ENCODE measurements around the gene EMX2. TPM values are rescaled to one million over a fixed set of nuclear protein-coding genes. Genes with fewer than 3 reads are reported as not detected.

Gene EMX2
- total RNA-seq, 1 donor from 2014 or later = not detected

DNA sequence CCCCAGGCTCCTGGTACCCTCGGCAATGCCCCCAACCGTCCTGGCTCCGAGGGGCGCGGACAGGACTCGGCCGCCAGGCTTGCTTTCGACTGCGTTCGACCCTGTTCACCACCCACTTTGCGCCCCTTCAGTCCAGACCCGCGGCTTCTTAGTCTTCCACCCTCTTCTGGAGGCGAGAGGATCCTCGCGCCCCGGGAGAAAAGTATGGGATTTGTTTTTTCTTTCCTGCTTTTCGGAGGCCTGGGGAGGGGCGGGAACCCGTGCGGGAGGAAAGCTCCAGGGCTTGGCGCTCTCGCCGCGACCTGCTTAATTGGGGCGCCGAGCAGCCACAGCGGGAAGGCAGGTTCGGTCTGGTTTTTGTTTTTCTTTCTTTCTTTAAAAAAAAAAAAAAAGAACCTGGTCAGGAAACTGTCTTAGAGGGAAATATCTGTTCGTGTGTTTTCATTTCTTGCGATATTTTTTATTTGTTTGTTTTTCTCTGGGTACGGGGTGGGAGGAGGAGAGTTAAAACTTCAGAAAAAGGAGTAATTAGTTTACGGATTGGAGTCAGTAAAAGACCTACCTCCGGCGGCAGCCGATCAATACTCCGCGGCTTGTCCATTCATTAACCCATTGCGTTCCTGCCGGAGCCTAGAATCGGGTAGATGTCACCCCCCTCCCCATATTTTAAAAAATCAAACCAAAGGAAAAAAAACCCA lies 1.6 kb downstream of the EMX2 start:
- DNase-seq (ENCODE audit: low read depth in 2 of 2) = no peak

DNA sequence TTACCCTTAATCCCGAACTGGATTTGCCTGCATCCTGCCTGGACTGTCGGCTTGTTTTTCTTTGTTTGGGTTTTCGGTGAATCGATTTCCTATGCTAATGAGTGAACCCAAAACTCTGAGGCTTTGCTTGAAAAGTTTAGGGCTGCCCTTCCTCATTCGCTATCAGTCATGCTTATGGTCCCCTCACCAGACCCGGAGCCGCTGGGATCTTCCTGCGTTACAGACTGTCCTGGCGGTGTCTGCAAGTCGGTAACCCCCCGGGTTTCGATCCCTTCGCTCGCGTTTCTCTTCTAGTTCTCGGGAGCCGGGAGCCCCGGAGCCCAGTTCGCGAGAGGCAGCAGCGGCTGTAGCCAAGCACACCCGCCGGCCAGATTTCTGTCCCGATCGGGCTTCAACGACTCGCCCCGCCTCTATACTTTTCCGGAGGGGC lies 2.2 kb downstream of the EMX2 start:
- DNase-seq (ENCODE audit: low read depth in 2 of 2) = no peak

DNA sequence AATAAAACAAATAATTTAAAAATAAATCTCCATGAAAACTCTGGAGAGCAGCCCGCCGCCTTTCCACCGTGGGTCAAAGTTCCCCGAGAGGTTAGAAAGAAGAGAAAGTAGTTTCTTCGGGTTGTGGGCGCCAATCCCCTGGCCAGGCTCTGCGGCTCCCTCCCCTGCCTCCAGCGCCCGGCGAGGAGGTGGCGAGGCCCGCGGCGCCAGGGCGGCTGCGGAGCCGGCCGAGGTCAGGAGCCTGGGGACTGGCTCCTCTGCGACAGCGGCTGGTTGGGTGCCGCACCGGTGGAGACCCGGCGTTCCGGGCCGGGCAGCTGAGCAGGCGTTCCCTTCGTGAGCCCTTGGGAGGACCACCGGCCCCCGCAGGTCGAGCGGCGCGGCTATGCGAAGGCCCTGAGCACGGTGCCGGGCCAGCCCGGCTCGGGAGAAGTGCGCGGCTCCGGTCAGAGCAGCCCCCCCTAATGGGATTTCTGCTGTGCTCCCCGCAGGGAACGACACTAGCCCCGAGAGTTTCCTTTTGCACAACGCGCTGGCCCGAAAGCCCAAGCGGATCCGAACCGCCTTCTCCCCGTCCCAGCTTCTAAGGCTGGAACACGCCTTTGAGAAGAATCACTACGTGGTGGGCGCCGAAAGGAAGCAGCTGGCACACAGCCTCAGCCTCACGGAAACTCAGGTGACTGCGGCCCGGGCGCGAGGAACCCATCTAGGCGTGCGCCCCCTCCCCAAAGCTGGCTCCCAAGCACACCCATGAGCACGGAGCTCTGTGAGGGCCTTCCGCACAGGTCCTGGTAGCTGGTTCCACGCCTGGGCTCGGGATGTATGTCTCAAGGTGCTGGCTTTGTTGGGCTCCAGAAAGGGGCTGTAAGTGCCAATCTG lies 2.8 kb downstream of the EMX2 start:
- DNase-seq (ENCODE audit: low read depth in 2 of 2) = no peak

DNA sequence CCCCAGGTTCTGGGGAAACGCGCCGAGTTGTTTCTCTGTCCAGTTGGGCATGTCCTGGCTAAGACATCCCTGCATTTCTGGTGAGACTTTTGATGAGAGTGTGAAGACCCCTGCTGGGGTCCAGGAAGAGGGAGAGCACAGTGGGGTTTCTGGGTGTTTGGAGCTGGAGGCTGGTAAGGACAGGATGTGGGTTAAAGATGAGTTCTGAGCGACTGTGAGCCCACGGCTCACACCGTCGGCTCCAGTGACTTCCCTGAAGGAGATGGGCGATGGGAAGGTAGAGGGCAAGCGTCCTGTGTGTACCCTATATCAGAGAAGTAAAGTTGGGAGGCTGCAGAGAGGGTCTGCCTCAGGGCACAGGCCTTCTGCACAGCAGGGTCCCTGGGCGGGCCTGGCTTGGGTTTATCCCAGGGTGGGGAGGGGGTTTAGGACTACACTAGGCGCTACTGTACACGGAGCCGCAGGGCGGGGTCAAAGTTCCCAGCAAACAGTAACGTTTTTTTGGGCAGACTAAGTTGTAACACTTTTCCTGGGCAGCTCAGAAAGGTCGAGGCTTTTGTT lies 3.6 kb downstream of the EMX2 start:
- DNase-seq (ENCODE audit: low read depth in 2 of 2) = no peak

DNA sequence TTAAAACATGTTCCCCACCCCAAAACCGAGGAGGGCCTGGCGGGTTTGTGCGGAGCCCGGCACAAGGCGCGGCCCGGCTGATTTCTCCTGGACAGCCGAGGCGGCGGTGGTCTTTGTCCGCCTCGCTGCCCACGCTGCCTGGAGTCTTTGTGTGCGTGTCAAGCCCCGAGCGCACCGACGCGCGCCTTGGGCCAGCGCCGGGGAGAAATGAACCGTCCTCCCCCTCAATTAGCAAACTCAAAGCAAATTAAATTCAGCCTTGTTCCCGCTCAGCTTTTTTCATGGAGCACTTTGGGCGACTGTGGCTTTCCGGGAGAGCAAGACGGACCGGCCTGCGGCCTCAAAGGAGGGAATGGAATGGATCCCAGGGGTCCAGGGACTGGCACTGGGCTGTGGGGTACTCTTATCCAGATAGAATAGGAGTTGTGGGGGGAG lies 4.1 kb downstream of the EMX2 start:
- no peak for DNase-seq (ENCODE audit: low read depth in 2 of 2)

DNA sequence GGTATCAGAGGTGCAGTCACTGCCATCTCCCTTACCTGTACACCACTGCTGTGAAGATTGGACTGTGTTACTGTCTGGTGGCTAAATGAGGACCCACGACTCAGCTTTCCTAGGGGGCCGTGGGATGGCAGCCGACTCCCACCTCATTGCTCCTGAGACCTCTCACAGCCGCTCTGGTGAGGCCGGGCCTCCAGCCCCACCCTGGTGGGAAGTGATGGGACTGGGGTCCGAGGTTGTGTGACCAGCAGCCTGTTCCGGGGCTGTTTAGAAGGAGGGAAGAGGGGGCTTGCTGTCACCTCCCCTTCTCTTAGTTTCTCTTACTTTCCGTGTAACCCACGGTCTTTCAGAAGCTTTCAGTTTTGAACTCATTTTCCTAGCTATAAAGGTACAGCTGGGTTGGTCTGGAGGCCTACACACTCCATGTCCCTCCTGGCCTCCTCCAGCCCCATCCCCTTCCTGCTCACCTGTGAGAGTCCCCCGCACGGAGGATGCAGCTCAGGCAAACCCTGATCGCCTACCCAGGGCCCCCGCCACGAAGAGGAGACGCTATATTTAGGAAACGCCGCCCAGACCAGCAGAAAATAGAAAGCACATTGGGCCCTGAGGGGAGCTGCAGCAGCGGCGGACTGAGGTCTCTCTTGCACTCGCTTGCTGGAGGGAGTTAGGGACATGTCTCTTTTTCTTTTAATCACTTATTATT lies 4.6 kb downstream of the EMX2 start:
- no peak for DNase-seq (ENCODE audit: low read depth in 2 of 2)

DNA sequence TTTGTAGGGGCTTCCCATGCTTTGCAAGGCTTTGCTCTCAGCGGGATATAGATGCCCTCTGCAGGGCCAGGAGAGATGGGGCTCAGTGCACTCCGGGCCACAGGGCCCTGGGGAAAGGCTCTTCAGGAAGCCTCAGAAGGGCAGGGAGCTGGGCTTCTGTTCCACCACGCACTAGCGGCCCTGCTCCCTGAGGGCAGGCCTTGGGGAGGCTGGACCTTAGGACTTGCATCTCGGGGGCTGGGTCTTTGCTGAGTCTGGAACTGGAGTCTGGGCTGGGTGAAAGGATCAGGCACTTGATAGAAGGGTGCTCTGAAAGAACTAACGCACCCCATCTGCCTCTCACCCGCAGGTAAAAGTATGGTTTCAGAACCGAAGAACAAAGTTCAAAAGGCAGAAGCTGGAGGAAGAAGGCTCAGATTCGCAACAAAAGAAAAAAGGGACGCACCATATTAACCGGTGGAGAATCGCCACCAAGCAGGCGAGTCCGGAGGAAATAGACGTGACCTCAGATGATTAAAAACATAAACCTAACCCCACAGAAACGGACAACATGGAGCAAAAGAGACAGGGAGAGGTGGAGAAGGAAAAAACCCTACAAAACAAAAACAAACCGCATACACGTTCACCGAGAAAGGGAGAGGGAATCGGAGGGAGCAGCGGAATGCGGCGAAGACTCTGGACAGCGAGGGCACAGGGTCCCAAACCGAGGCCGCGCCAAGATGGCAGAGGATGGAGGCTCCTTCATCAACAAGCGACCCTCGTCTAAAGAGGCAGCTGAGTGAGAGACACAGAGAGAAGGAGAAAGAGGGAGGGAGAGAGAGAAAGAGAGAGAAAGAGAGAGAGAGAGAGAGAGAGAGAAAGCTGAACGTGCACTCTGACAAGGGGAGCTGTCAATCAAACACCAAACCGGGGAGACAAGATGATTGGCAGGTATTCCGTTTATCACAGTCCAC lies 5.4 kb downstream of the EMX2 start:
- DNase-seq (ENCODE audit: low read depth in 2 of 2) = no peak

DNA sequence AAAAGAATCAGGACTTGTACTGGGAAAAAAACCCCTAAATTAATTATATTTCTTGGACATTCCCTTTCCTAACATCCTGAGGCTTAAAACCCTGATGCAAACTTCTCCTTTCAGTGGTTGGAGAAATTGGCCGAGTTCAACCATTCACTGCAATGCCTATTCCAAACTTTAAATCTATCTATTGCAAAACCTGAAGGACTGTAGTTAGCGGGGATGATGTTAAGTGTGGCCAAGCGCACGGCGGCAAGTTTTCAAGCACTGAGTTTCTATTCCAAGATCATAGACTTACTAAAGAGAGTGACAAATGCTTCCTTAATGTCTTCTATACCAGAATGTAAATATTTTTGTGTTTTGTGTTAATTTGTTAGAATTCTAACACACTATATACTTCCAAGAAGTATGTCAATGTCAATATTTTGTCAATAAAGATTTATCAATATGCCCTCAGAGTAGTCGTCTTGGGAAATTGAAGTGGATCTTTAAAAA lies 6.6 kb downstream of the EMX2 start:
- no peak for DNase-seq (ENCODE audit: low read depth in 2 of 2)

DNA sequence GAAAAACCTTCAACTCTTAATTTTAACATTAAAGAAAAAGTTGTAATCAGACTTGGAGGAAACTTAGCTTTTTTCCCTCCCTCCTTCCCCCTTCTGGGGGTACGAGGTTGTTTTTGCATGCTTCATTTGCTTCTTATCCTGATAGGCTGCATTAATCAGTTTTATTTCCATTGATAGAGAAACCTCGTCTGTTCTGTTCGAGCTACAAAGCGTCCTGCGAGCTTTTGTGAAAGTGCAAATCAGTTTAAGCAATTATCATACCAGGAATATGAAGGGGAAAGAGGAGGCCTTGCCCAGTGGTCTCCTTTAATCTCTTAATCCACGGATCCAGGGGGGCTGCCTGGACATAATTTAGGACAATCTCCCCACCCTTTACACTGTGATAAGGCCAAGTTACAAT lies 7.5 kb downstream of the EMX2 start:
- DNase-seq (ENCODE audit: low read depth in 2 of 2) = no peak

DNA sequence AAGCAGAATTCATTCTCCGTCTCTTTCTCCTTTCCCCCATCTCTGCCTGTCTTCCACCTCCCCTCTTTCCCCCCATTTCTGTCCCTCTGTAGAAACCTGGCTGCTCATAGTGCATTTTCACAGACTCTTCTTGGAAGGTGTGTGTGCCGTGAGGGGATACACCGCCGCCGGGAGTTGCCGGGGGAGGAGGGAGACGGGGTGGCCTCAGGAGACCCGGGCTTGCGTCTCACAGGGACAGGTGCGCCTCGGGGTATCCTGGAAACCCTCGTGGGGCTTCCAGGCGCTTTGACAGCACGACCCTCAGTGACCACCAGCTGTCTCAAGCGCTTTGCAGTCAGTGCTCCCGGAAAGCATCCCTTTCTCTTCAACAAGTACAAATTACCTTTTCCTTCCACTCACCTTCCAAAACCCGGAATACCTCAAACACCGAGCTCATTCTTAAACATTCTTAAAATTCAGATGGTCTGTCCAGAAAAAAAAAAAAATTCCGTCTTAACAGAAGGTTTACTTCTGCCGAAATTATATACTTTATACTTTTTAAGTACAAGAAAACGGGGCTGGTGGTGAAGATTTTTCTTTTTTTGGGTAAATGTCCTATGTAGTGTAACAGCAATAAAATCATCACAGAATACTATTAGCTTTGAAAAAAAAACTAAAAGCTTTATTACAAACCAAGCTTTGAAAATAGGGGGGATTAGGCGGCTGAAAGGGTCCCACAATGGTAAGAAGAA lies 8.2 kb downstream of the EMX2 start:
- DNase-seq (ENCODE audit: low read depth in 2 of 2) = no peak

DNA sequence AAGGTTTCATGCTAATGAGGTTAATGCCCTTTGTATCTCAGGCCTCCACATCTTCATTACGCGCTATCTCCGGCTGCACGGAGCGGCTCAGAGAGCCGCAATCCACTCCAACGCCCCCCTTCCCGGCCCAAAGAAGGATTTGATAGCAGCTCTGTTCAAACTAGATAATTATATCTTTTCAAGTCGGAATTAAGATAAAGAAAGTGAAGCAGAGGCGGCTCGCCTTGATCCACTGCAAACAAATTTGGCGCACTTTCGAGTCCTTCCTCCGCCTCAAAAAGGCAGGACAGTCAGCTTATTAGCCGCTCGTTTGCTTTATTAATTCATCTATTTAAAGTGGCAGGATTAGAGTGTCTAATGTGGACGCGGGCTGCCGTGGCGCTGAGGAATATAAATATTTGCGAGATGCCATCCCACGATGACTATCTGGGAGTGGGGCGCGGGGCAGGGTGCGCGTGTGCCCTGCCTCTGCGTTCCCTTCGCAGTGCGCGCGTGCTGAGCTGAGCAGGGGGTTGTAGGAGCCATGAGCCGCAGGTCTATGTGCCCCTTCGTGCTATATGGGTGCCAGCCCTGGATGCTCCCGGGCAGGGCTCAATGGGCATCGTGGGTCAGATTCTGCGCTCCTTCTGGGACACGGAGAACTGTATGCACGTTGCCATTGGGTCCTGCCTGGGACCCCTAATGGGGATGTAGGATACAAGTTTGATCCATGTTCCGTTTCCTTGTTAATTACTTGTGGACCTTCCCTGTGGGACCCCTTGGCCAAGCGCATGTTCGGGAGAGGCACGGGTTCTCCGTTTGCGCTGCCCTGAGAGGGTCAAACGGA lies 9.0 kb downstream of the EMX2 start:
- no peak for DNase-seq (ENCODE audit: low read depth in 2 of 2)

DNA sequence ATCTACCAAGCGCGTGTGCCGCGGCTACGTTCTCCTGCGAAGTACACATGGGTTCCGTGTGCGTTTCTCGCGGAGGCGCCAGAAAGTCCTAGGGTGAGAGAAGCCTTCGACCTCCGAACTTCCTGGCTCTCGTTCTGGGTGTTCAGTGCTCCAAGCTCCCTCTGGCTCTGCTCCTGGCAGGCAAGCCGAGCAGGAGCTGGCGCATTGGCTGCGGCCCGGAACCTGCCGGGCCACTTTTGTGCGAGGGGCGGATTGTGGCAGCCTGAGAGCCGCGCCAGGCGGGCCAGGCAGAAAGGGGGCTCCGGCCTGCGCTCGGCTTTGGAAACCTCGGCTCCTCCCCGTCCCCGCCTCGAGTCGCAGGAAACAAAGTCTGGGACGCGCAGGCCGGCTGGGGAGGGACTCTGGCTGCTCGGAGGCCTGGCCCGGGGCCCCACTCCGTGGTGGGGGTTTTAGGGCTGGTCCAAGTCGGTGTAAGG lies 9.6 kb downstream of the EMX2 start:
- DNase-seq (ENCODE audit: low read depth in 2 of 2) = no peak

DNA sequence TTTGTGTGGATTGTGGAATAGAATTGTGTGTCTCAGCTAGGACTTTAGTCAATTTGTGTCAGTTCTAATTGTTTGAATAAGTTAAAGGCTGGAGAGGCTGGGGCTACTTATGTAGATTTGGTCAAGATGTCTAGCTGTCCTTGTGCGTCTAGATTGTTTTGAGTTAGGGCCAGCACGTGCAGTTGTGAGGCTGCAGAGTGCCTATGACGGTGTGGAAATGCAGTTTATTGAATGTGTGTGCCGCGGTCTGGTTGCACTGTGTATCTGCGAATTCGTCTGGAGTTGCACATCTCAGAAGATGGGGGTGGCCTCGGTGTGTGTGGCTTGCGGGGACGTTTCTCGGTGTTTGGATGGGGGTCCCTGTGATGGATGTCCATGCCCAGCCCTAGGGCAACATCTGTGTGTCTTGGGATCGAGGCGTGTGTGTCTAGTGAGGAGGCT lies 10.2 kb downstream of the EMX2 start:
- DNase-seq (ENCODE audit: low read depth in 2 of 2) = no peak

DNA sequence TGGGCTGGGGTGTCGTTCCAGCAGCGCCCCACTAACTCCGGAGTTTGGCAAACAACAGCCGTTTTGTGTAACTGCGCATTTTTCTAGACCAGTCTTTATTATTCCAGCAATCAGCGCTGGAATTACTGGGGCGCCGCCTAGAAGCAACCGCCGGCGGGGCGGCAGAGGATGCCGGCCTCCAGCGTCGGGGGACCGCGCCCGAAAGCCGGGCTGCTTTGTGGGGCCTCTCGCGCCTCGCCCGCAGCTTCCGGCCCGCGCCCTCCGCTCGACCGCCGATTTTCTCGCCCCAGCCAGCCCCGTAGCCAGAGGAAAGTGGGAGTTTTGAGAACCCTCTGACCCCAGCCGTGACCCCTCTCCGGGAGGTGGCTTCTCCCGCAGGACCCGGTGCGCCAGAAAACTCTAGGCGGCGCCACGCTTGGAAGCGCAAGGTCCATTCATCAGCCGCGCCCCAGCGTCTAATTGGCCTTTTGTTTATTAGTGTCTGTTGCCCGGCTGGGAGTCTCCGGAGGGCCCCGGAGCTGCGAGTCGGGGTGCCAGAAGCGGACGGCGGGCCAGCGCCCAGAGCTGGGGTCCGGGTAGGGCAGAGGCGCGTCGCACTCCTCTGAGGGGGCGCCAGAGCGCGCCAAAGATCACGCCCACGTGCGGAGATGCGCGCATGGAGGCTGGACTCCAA lies 10.7 kb downstream of the EMX2 start:
- DNase-seq (ENCODE audit: low read depth in 2 of 2) = no peak

DNA sequence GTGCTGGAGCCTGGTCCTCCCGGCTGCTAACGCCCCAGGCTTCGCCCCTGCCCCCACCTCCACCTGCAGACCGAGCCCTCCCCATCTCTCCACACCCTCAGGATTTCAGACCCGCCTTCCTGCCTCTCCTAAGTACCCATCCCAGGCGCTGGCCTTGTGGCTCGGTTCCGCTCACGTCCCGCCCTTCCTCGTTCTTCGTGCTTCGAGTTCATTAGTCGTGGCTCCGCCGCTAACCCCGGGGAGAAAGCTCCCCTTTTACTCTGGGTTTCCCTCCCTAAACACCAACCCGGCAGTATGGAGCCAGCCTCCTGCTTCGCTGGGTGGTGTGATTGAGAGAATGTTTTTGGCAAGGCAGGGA lies 11.2 kb downstream of the EMX2 start:
- no peak for DNase-seq (ENCODE audit: low read depth in 2 of 2)

DNA sequence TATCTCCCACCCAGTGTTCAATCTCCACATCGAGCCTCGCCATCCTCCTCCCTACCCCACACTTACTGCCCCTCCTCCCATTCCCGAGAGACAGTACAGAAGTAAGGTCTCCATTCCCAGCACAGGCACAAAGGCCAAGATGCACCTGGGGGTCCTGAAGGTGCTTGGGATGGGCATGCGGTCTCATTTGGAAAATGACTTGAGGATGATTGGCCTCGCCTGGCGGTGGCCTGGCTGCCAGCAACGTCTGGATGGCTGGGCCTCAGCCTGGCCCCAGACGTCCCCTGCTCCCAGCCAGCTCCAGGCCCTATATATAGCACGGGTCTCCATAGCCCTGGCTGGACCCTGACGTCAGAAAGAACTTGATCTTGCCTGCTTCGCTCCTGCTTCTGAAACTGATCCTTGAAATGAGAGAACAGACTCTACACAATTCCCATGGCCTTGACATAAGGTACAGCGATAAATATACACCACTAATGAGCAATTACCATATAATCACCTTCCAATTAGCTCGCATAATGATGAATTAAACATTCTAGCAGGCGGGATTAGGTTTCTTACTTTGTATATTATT lies 11.8 kb downstream of the EMX2 start:
- no peak for DNase-seq (ENCODE audit: low read depth in 2 of 2)

DNA sequence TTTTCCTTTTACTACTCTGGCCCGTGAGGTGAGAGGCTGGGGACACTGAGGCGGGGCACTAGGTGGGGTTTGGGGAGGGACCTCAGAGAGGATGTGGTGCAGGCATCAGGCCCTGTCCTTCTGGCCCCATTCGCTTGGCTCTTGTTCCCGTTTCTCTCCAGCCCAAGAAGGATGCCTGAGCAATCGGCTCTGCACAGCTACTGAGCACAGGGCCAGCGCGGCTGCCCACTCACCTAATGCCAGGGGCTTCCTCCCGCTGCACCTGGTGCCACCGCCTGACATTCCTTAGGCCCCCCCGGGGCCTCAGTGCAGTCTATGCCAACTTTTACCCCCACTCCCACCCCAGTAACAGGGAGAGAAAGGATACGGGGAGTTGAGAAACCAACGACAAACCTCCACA lies 12.5 kb downstream of the EMX2 start:
- DNase-seq (ENCODE audit: low read depth in 2 of 2) = no peak

DNA sequence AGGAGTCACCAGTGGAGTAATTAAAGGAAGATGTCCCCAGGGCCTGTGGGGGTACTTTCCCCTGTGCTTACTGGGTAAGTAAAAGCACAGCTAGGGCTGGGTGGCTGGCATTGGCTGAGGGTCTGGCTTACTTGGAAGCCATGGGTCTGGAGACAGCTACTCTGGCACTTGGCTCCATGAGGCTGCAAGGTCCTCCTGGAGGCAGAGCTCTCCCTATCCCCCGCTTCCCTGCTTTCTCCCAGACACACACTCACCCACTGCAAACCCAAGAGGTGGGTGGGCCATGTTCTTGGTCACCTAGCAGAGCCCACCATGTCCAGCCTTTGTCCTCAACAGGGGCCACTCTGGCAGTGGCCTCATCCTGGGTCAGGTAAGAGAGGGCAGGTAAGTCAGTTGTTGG lies 13.3 kb downstream of the EMX2 start:
- no peak for DNase-seq (ENCODE audit: low read depth in 2 of 2)

All from dermis microvascular lymphatic vessel endothelial cell (primary cell).